WTC11 (cell line): ENCODE results near the gene KDM2A. TPM values are rescaled to one million over a fixed set of nuclear protein-coding genes. Genes with fewer than 3 reads are reported as not detected.

Experiments used
- ATAC-seq: fragments of 200-7000 bp; cut with Tn5 transposase; 2 replicates; pipeline ENCODE4 v1.10.0; 2021; ENCODE audit warnings: mild to moderate bottlenecking, moderate library complexity
- CTCF ChIA-PET: fragments of 300-600 bp; sonication (Branson Sonifier 250); formaldehyde crosslinking; loops from one replicate; lab custom pipeline; 2021; ENCODE audit warnings: antibody characterized with exemption; lab: Charles Lee
- POLR2A ChIA-PET: fragments of 350-600 bp; sonication (Branson Sonifier 250); formaldehyde crosslinking; loops from one replicate; lab custom pipeline; 2021; ENCODE audit warnings: antibody characterized with exemption; lab: Charles Lee
- DNase-seq: peaks from one replicate; pipeline ENCODE4 v3.0.0; 2021; ENCODE audit warnings: low spot score
- H3K27ac Mint-ChIP-seq: 2 replicates; pipeline ENCODE4 v1.8.0; 2021; ENCODE audit warnings: mixed read lengths
- H3K27me3 Mint-ChIP-seq: 2 replicates; pipeline ENCODE4 v1.8.0; 2021; ENCODE audit warnings: low read depth, mild to moderate bottlenecking, moderate library complexity, mixed read lengths
- H3K36me3 Mint-ChIP-seq: 2 replicates; pipeline ENCODE4 v1.8.0; 2021; ENCODE audit warnings: mixed read lengths
- H3K4me1 Mint-ChIP-seq: 2 replicates; pipeline ENCODE4 v1.8.0; 2022; ENCODE audit warnings: mixed read lengths
- H3K4me3 Mint-ChIP-seq: 2 replicates; pipeline ENCODE4 v1.8.0; 2021; ENCODE audit warnings: mild to moderate bottlenecking, moderate library complexity, mixed read lengths
- H3K9me3 Mint-ChIP-seq: 2 replicates; pipeline ENCODE4 v1.8.0; 2021; ENCODE audit warnings: mixed read lengths
- AR ChIP-seq: fragments of 250-450 bp; sonication (Bioruptor Pico); IDR thresholded peaks from 2 replicates; pipeline ENCODE4 v1.9.0; 2021; ENCODE audit warnings: mild to moderate bottlenecking
- ATF6 ChIP-seq: sonication (generic); formaldehyde crosslinking; IDR thresholded peaks from 2 replicates; pipeline ENCODE4 v1.8.1; 2023; ENCODE audit warnings: mild to moderate bottlenecking, missing genetic modification reagents
- CBFB ChIP-seq: sonication (generic); formaldehyde crosslinking; IDR thresholded peaks from 2 replicates; pipeline ENCODE4 v1.8.1; 2022; ENCODE audit warnings: mild to moderate bottlenecking, low read depth, missing genetic modification reagents
- E2F4 ChIP-seq: sonication (generic); formaldehyde crosslinking; IDR thresholded peaks from 2 replicates; pipeline ENCODE4 v1.8.1; 2022; ENCODE audit warnings: low read depth, mild to moderate bottlenecking, moderate library complexity, missing genetic modification reagents, borderline replicate concordance
- FOXP1 ChIP-seq: sonication (generic); formaldehyde crosslinking; IDR thresholded peaks from 2 replicates; pipeline ENCODE4 v1.8.0; 2022; ENCODE audit warnings: missing genetic modification reagents, mild to moderate bottlenecking, moderate library complexity, borderline replicate concordance
- HMGA2 ChIP-seq: fragments of 250-450 bp; sonication (Bioruptor Pico); IDR thresholded peaks from 2 replicates; pipeline ENCODE4 v1.4.0; 2021; ENCODE audit warnings: mild to moderate bottlenecking, moderate library complexity
- PRDM15 ChIP-seq: sonication (generic); formaldehyde crosslinking; IDR thresholded peaks from 2 replicates; pipeline ENCODE4 v1.8.0; 2022; ENCODE audit warnings: missing genetic modification reagents
- PRRX2 ChIP-seq: fragments of 250-450 bp; sonication (Bioruptor Pico); IDR thresholded peaks from 2 replicates; pipeline ENCODE4 v1.8.0; 2021; ENCODE audit warnings: mild to moderate bottlenecking
- RELA ChIP-seq: sonication (generic); formaldehyde crosslinking; IDR thresholded peaks from 2 replicates; pipeline ENCODE4 v1.8.1; 2022; ENCODE audit warnings: missing genetic modification reagents, mild to moderate bottlenecking, borderline replicate concordance
- SMAD3 ChIP-seq: sonication (generic); formaldehyde crosslinking; IDR thresholded peaks from 2 replicates; pipeline ENCODE4 v1.8.0; 2022; ENCODE audit warnings: missing genetic modification reagents, mild to moderate bottlenecking, borderline replicate concordance
- STAT6 ChIP-seq: sonication (generic); formaldehyde crosslinking; conservative IDR thresholded peaks from 2 replicates; pipeline ENCODE4 v1.8.1; 2023; ENCODE audit warnings: mild to moderate bottlenecking, low read depth, missing genetic modification reagents, moderate library complexity
- TEAD1 ChIP-seq: sonication (generic); formaldehyde crosslinking; IDR thresholded peaks from 2 replicates; pipeline ENCODE4 v1.8.0; 2022; ENCODE audit warnings: mild to moderate bottlenecking, missing genetic modification reagents
- TEAD4 ChIP-seq: sonication (generic); formaldehyde crosslinking; IDR thresholded peaks from 2 replicates; pipeline ENCODE4 v1.8.0; 2022; ENCODE audit warnings: mild to moderate bottlenecking, missing genetic modification reagents
- ZNF416 ChIP-seq: fragments of 250-450 bp; sonication (Bioruptor Pico); IDR thresholded peaks from 2 replicates; pipeline ENCODE4 v1.9.0; 2021; ENCODE audit warnings: mild to moderate bottlenecking, inconsistent platforms
- ZNF423 ChIP-seq: fragments of 250-450 bp; sonication (Bioruptor Pico); IDR thresholded peaks from 2 replicates; pipeline ENCODE4 v2.1.2; 2022; ENCODE audit warnings: mild to moderate bottlenecking, moderate library complexity
- total RNA-seq: library from RNA; stranded (reverse); gene quantifications from 3 replicates; pipeline ENCODE4 v1.2.3, GENCODE V29; 2021

Gene KDM2A
- total RNA-seq, 1 experiment from 2014 or later: 58.0 TPM

GRCh38 chr11:67287355-67288197, 168.5 kb downstream of the KDM2A start:
- 0 out of 2 replicates have a peak, but pooled peaks have one; percentile 21 for TF ChIP-seq AR (CRISPR knock-in tag)
- TF ChIP-seq PRDM15 (CRISPR knock-in tag): no peak
- ATAC-seq (no peak), DNase-seq (no peak)
- Mint-ChIP-seq H3K4me1 (peaks cover 15% of the 10 kb centered on the region), H3K4me3 (peak overlapping the region; percentile 66), H3K9me3 (no peaks in the 10 kb centered on the region), H3K27ac (peak overlapping the region; percentile 95), H3K27me3 (no peaks in the 10 kb centered on the region), H3K36me3 (peaks cover 7% of the 10 kb centered on the region)
- CTCF ChIA-PET: interaction anchor here (0.9 to 3.0 kb wide), 13 partner anchors 9 to 215 kb away, joined by 3 to 39 read pairs (median 7); partner anchors contain the start of genes POLD4, PPP1CA and SSH3
- POLR2A ChIA-PET: interaction anchor here (1.5 to 3.2 kb wide), 4 partner anchors 10 to 48 kb away, joined by 3 to 24 read pairs (median 11); partner anchors contain the start of gene SSH3

- DNase-seq (no peak), ATAC-seq (no peak)
- Mint-ChIP-seq H3K27ac (peak overlapping the region; percentile 95), H3K4me1 (peaks cover 15% of the 10 kb centered on the region), H3K36me3 (peaks cover 11% of the 10 kb centered on the region), H3K4me3 (peak overlapping the region; percentile 66), H3K27me3 (no peaks in the 10 kb centered on the region), H3K9me3 (no peaks in the 10 kb centered on the region)
- ChIA-PET POLR2A (interaction anchor here (1.6 to 3.2 kb wide), 3 partner anchors 11 to 48 kb away, joined by 7 to 24 read pairs (median 15); partner anchors contain the start of gene SSH3), CTCF (interaction anchor here (0.9 to 3.0 kb wide), 12 partner anchors 8 to 373 kb away, joined by 3 to 39 read pairs (median 10); partner anchors contain the start of genes POLD4, PPP1CA and SSH3)
- TF ChIP-seq ATF6 (CRISPR knock-in tag): no peak
- TF ChIP-seq PRRX2 (CRISPR knock-in tag): no peak
- no peak for TF ChIP-seq CBFB
- TF ChIP-seq HMGA2 (CRISPR knock-in tag): no peak
- TF ChIP-seq E2F4 (CRISPR knock-in tag): no peak
- no peak for TF ChIP-seq TEAD4
- TF ChIP-seq FOXP1 (CRISPR knock-in tag): no peak
- no peak for TF ChIP-seq ZNF423 (CRISPR knock-in tag)
- TF ChIP-seq RELA (CRISPR knock-in tag): no peak
- no peak for TF ChIP-seq ZNF416 (CRISPR knock-in tag)
- TF ChIP-seq SMAD3: no peak
- no peak for TF ChIP-seq TEAD1 (CRISPR knock-in tag)
- no peak for TF ChIP-seq STAT6 (CRISPR knock-in tag)
Observed at GRCh38 chr11:67288198-67288451, 169.1 kb downstream of the KDM2A start.
